HG02943 (cell line): ENCODE data around the gene PPP1R3E.

Source experiments
- ATAC-seq: cut with Tn5 transposase; IDR thresholded peaks from one replicate; pipeline ENCODE4 v1.9.1; 2021; ENCODE audit warnings: mild to moderate bottlenecking, low read depth, moderate library complexity; ENCODE audit not compliant: unreplicated experiment

PPP1R3E gene

DNA sequence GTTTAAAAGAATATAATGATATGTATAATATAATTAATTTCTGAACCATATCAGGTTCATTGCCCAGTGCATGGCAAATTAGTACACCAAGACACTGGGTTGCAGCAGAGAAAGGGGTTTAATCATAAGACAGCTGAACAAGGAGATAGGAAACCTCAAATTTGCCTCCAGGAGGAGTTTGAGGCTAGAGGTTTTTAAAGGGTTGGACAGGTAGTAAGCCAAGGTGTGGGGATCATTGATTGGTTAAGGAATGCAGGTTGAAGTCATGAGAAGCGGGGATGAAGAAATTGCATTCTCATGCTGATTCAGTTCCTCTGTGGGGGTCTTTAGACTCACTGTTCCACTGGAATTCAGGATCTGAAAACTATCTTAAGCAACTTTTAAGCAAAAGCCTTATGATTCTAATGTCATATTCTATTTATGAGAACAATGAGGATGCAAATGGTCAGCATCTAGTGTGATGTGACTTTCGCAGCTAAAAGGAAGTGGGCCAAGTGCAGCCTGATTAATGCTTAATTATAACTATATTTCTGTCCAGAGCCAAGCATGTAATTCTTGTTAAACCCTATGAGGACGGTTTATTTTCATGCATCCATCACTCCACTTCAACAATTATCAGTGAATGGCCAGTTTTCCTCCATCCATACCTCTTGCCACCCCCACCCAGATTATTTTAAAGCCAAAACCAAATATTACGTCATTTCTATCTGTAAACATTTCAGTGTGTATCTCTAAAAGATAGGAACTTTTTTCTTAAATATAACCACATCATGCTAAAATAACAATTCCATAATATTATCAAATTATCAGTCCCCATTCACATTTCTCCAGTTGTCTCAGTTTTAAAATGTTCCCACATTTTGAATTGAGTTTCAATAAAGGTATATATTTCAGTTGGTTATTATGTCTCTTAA, 50.0 kb downstream of the PPP1R3E start:
- no peak for ATAC-seq

DNA sequence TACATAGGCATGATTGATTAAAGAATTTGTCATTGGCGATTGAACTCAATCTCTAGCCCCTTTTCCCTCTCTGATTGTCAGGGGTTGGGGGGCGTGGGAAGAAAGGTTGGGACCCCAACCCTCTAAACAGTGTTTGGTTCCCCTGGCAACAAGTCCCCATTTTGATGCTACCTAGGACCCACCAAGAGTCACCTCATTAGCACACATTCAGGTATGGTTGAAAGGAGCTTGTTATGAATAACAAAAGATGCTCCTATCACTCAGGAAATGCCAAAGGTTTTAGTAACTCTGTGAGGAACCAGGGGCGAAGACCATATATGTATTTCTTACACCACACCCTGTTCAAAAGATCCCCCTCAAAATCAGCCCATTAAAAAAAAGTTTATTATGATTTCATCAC, 50.7 kb downstream of the PPP1R3E start:
- no peak for ATAC-seq

DNA sequence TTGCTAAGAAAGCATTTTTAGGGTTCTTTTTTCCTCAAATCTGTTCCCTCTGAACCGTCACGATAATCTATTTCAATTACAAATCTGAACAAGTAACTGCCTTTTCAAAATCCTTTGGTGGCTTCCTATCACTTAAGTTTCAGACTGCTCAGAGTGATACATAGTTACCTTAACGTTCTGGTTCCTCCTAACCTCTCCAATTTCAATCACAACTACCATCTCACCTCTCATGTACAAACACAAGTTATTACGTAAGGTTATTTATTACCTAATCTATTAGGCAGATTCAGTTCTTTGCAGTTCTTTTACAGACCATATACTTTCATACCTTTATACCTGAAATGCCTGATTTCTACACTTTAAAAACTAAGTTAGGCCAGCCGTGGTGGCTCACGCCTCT, 52.8 kb downstream of the PPP1R3E start:
- no peak for ATAC-seq

DNA sequence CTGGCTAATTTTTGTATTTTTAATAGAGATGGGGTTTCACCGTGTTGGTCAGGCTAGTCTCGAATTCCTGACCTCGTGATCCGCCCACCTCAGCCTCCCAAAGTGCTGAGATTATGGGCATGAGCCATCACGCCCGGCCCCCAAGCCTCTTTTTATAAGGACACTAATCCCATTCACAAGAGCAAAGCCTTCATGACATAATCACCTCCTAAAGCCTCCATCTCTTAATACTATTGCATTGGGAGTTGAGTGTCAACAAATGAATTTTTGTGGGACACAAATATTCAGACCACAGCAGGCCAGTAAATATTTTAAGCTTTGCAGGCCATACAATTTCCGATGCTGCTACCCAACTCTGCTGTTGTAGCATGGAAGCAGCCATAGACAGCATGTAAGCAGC, 54.1 kb downstream of the PPP1R3E start:
- no peak for ATAC-seq
